Measurements from ENCODE around the gene DHX35.

DNA sequence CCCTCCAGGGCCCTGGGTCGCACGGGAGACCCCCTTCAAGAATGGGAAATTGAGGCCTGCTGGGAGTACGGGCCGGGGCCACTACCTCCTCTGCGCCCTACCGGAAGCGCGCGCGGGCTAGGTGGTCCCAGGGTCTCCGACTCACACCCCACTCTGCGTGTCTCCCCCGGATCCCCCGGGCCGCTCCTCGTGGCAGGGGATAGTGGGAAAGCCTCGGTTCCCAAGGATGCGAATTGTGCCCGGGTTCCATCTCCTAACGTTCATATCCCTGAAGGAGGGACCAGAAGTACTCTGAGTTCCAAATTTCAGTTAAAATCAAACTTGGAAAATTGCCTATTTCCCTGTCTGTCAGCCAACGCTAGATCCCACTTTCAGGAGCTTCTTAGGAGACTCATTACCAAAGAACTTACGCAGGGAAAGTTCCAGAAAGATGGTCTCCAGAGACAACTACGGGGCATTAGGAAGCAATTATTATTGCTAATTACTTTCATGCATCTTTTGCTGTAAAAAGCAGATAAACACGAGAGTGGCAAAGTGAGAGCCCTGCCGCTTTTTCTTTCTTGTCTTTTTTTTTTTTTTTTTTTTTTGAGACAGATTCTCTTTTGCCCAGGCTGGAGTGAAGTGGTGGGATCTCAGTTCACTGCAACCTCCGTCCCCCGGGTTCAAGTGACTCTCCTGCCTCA is 35.1 kb upstream of the DHX35 start:
- no peak for TF ChIP-seq YY1 (IDR thresholded peaks at IDR 0.05; ENCODE audit: insufficient read depth, insufficient read length)
- TF ChIP-seq ZNF274 (IDR thresholded peaks at IDR 0.05; ENCODE audit: low read depth, low read length) = no peak
- TF ChIP-seq SUZ12 (IDR thresholded peaks at IDR 0.05; ENCODE audit: extremely low read depth, insufficient read depth, insufficient read length) = no peak
